Spleen (tissue), 7 donors: Measurements from ENCODE around the gene KLF3.

Experiments
- POLR2AphosphoS5 ChIP-seq, 3 donors: sonication (generic); formaldehyde crosslinking; IDR thresholded peaks; one replicate each; pipeline ENCODE4 v1.5.1; 2017; ENCODE audit warnings: antibody characterized with exemption in 3 of 3
- TF ChIP-seq, protein P1 (sequence below), 11 experiments: fragments of 200-600 bp in 7 of 11; fragments of 450-650 bp in 4 of 11; sonication (generic) in 4 of 11; IDR thresholded peaks in 8 of 11; conservative IDR thresholded peaks in 3 of 11; 1 replicate in 7 of 11; 2 replicates in 4 of 11; pipeline versions ENCODE4 v1.4.0 to v1.8.0; 2016 to 2021; ENCODE audit warnings: antibody characterized with exemption in 11 of 11, inconsistent platforms in 4 of 11, mild to moderate bottlenecking in 1 of 11
- donor health status: DM: no; HTN: no; CAD: no; lungs with moderate emphysema.
- donor health status: DM: no; HTN: no; CAD: no.
- donor health status: DM: no; HTN: no; CAD: no.

DNA sequence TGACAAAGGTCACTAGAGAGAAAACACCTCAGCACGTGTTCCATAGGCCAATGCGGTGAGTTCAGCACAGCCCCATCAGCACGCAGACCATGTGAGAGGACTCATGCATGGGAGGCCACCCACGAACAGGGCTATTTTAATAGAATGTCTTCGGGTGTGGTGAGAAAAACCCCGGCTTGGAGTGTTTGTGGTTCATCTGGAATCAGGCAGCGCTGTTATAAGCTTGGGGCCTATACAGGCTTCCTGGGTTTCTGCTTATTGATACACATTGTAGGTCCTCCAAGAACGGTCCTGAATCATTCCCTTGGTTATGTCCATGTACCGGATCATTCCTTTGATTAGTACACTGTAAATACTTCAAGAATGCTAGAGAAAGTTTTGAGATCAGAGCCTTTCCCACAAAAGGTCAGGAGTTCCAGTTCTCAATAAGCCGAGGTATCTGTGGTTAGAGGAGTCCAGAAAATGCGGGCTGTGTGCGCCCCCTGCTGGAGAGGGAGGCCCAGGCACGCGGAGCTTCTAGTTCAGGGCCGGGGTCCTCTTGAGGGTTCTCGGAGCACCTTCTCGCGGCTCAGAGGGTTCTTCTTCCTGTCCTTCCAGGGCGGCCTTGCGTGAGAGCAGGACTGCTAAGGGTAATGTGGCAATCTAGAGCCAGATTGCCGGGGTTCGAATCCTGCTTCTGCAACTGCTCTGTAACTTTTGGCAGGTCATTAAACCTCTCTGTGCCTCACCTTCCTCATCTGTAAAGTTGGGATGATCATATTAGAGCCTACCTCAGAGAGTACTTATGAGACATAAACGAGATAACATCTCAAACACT is 67.0 kb downstream of the KLF3 start:
- TF ChIP-seq POLR2AphosphoS5 (IDR thresholded peaks at IDR 0.05), result peak in 2 of 3 donors; percentile 33 to 35
- TF ChIP-seq, protein P1, sequence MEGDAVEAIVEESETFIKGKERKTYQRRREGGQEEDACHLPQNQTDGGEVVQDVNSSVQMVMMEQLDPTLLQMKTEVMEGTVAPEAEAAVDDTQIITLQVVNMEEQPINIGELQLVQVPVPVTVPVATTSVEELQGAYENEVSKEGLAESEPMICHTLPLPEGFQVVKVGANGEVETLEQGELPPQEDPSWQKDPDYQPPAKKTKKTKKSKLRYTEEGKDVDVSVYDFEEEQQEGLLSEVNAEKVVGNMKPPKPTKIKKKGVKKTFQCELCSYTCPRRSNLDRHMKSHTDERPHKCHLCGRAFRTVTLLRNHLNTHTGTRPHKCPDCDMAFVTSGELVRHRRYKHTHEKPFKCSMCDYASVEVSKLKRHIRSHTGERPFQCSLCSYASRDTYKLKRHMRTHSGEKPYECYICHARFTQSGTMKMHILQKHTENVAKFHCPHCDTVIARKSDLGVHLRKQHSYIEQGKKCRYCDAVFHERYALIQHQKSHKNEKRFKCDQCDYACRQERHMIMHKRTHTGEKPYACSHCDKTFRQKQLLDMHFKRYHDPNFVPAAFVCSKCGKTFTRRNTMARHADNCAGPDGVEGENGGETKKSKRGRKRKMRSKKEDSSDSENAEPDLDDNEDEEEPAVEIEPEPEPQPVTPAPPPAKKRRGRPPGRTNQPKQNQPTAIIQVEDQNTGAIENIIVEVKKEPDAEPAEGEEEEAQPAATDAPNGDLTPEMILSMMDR (IDR thresholded peaks at IDR 0.05 in 8 of 11, conservative IDR thresholded peaks at IDR 0.05 in 3 of 11), result peak; percentile 84 to 99 (median 93)
